ENCODE results near the gene NOP10.

NOP10 gene

GRCh38 chr15:34337557-34338306 is 5.2 kb downstream of the NOP10 start, which contains the start of gene SLC12A6:
SLC12A6 (minus strand) TSS chr15:34337781; CDS start chr15:34336680, 1,101 bp downstream.
- DNase-seq (ENCODE audit: low read depth, low spot score) = peak; percentile 54
- H3K9ac ChIP-seq (ENCODE audit: insufficient read length, low read depth) = peak within 1 kb of the TSS; percentile 72
- TF ChIP-seq YY1 (IDR thresholded peaks at IDR 0.05; ENCODE audit: insufficient read depth, insufficient read length) = no peak
- no peak for TF ChIP-seq SUZ12 (IDR thresholded peaks at IDR 0.05; ENCODE audit: extremely low read depth, insufficient read depth, insufficient read length)
- no peak for TF ChIP-seq ZNF274 (IDR thresholded peaks at IDR 0.05; ENCODE audit: low read depth, low read length)

GRCh38 chr15:34336991-34337556 is 5.9 kb downstream of the NOP10 start:
- no peak for TF ChIP-seq ZNF274 (IDR thresholded peaks at IDR 0.05; ENCODE audit: low read depth, low read length)
- TF ChIP-seq YY1 (IDR thresholded peaks at IDR 0.05; ENCODE audit: insufficient read depth, insufficient read length) = no peak
- no peak for TF ChIP-seq SUZ12 (IDR thresholded peaks at IDR 0.05; ENCODE audit: extremely low read depth, insufficient read depth, insufficient read length)
- peaks cover 6% of the 10 kb centered on the region for H3K27me3 ChIP-seq (ENCODE audit: insufficient read depth, insufficient read length)
- peak overlapping the region; percentile 71 for H3K4me3 ChIP-seq (ENCODE audit: insufficient read length, low read depth)
- H3K9ac ChIP-seq (ENCODE audit: insufficient read length, low read depth) = peak overlapping the region; percentile 72
- no peaks in the 10 kb centered on the region for H3K9me3 ChIP-seq (ENCODE audit: insufficient read depth, low read length)
- peaks cover 2% of the 10 kb centered on the region for H3K4me1 ChIP-seq (ENCODE audit: insufficient read depth, insufficient read length)
- H3K36me3 ChIP-seq (ENCODE audit: insufficient read depth, insufficient read length, low read length) = peaks cover 32% of the 10 kb centered on the region
- no peak for DNase-seq (ENCODE audit: low read depth, low spot score)

More at GRCh38 chr15:34337557-34338306, 5.2 kb downstream of the NOP10 start, which contains the start of gene SLC12A6:
- Histone ChIP-seq H3K4me3 (ENCODE audit: insufficient read length, low read depth) (peak within 1 kb of the TSS; percentile 71), H3K27me3 (ENCODE audit: insufficient read depth, insufficient read length) (peaks cover 6% of the 10 kb centered on the region), H3K9me3 (ENCODE audit: insufficient read depth, low read length) (no peaks in the 10 kb centered on the region), H3K4me1 (ENCODE audit: insufficient read depth, insufficient read length) (peaks cover 2% of the 10 kb centered on the region), H3K36me3 (ENCODE audit: insufficient read depth, insufficient read length, low read length) (peaks cover 32% of the 10 kb centered on the region)

- Histone ChIP-seq H3K36me3 (ENCODE audit: insufficient read depth, insufficient read length, low read length) (peaks cover 26% of the 10 kb centered on the region), H3K27me3 (ENCODE audit: insufficient read depth, insufficient read length) (peaks cover 6% of the 10 kb centered on the region), H3K9me3 (ENCODE audit: insufficient read depth, low read length) (no peaks in the 10 kb centered on the region), H3K9ac (ENCODE audit: insufficient read length, low read depth) (peak overlapping the region; percentile 72), H3K4me1 (ENCODE audit: insufficient read depth, insufficient read length) (peaks cover 2% of the 10 kb centered on the region), H3K4me3 (ENCODE audit: insufficient read length, low read depth) (peak overlapping the region; percentile 71)
- DNase-seq (ENCODE audit: low read depth, low spot score) = no peak
- TF ChIP-seq SUZ12 (IDR thresholded peaks at IDR 0.05; ENCODE audit: extremely low read depth, insufficient read depth, insufficient read length) (no peak), ZNF274 (IDR thresholded peaks at IDR 0.05; ENCODE audit: low read depth, low read length) (no peak), YY1 (IDR thresholded peaks at IDR 0.05; ENCODE audit: insufficient read depth, insufficient read length) (no peak)
These were observed 6.5 kb downstream of the NOP10 start for GRCh38 chr15:34336231-34336990.

GRCh38 chr15:34335176-34336032 is 7.5 kb downstream of the NOP10 start:
- no peak overlapping the region for H3K9ac ChIP-seq (ENCODE audit: insufficient read length, low read depth)
- peaks cover 17% of the 10 kb centered on the region for H3K36me3 ChIP-seq (ENCODE audit: insufficient read depth, insufficient read length, low read length)
- TF ChIP-seq ZNF274 (IDR thresholded peaks at IDR 0.05; ENCODE audit: low read depth, low read length) = no peak
- no peak for TF ChIP-seq YY1 (IDR thresholded peaks at IDR 0.05; ENCODE audit: insufficient read depth, insufficient read length)
- no peak for TF ChIP-seq SUZ12 (IDR thresholded peaks at IDR 0.05; ENCODE audit: extremely low read depth, insufficient read depth, insufficient read length)
- H3K4me1 ChIP-seq (ENCODE audit: insufficient read depth, insufficient read length) = peaks cover 2% of the 10 kb centered on the region
- H3K27me3 ChIP-seq (ENCODE audit: insufficient read depth, insufficient read length) = peaks cover 6% of the 10 kb centered on the region
- DNase-seq (ENCODE audit: low read depth, low spot score) = no peak
- no peak overlapping the region for H3K4me3 ChIP-seq (ENCODE audit: insufficient read length, low read depth)
- H3K9me3 ChIP-seq (ENCODE audit: insufficient read depth, low read length) = no peaks in the 10 kb centered on the region

- no peak overlapping the region for H3K9ac ChIP-seq (ENCODE audit: insufficient read length, low read depth)
- DNase-seq (ENCODE audit: low read depth, low spot score) = no peak
These were observed 8.3 kb downstream of the NOP10 start for GRCh38 chr15:34334672-34335071.

GRCh38 chr15:34332553-34333120 is 10.3 kb downstream of the NOP10 start:
- no peak overlapping the region for H3K4me3 ChIP-seq (ENCODE audit: insufficient read length, low read depth)
- no peak for DNase-seq (ENCODE audit: low read depth, low spot score)
- no peak overlapping the region for H3K9ac ChIP-seq (ENCODE audit: insufficient read length, low read depth)
- H3K4me1 ChIP-seq (ENCODE audit: insufficient read depth, insufficient read length) = peaks cover 2% of the 10 kb centered on the region
- H3K36me3 ChIP-seq (ENCODE audit: insufficient read depth, insufficient read length, low read length) = no peaks in the 10 kb centered on the region
- peaks cover 6% of the 10 kb centered on the region for H3K27me3 ChIP-seq (ENCODE audit: insufficient read depth, insufficient read length)
- TF ChIP-seq ZNF274 (IDR thresholded peaks at IDR 0.05; ENCODE audit: low read depth, low read length) = no peak
- TF ChIP-seq YY1 (IDR thresholded peaks at IDR 0.05; ENCODE audit: insufficient read depth, insufficient read length) = no peak
- no peak for TF ChIP-seq SUZ12 (IDR thresholded peaks at IDR 0.05; ENCODE audit: extremely low read depth, insufficient read depth, insufficient read length)
- H3K9me3 ChIP-seq (ENCODE audit: insufficient read depth, low read length) = no peaks in the 10 kb centered on the region

More at GRCh38 chr15:34334672-34335071, 8.3 kb downstream of the NOP10 start:
- H3K27me3 ChIP-seq (ENCODE audit: insufficient read depth, insufficient read length) = peaks cover 6% of the 10 kb centered on the region
- H3K36me3 ChIP-seq (ENCODE audit: insufficient read depth, insufficient read length, low read length) = peaks cover 9% of the 10 kb centered on the region
- no peak for TF ChIP-seq ZNF274 (IDR thresholded peaks at IDR 0.05; ENCODE audit: low read depth, low read length)
- TF ChIP-seq SUZ12 (IDR thresholded peaks at IDR 0.05; ENCODE audit: extremely low read depth, insufficient read depth, insufficient read length) = no peak
- no peak for TF ChIP-seq YY1 (IDR thresholded peaks at IDR 0.05; ENCODE audit: insufficient read depth, insufficient read length)
- H3K4me3 ChIP-seq (ENCODE audit: insufficient read length, low read depth) = no peak overlapping the region
- no peaks in the 10 kb centered on the region for H3K9me3 ChIP-seq (ENCODE audit: insufficient read depth, low read length)
- H3K4me1 ChIP-seq (ENCODE audit: insufficient read depth, insufficient read length) = peaks cover 2% of the 10 kb centered on the region

Measured in NT2/D1 (cell line).